GM12873 (cell line): Measurements from ENCODE around the gene TRIM6.

Experiments
- TF ChIP-seq, protein P1 (sequence below): IDR thresholded peaks from 2 replicates; pipeline ENCODE4 v1.5.1; 2012; ENCODE audit warnings: low read depth, mild to moderate bottlenecking, moderate library complexity, low read length, control low read depth; ENCODE audit not compliant: insufficient read depth; ENCODE audit errors: missing control alignments

TRIM6 gene

DNA sequence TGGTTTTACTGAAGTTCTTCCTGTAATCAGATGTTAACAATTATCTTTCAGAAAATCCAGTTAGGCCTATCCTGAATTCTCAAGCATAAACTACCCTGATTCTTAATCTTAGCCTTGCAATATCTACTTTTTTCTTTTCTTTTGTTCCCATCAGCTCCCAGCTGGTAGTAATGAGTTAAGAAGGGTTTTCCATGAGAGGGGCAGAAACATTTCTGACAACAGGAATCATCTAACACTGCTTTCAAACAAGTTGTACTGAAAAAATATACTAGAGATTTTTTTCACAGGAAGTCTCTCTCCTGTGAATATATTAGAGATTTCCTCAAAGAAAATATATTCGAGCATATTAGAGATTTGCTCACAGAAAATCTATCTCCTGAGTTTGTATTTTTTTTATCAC is 3.3 kb upstream of the TRIM6 start:
- TF ChIP-seq, protein P1, sequence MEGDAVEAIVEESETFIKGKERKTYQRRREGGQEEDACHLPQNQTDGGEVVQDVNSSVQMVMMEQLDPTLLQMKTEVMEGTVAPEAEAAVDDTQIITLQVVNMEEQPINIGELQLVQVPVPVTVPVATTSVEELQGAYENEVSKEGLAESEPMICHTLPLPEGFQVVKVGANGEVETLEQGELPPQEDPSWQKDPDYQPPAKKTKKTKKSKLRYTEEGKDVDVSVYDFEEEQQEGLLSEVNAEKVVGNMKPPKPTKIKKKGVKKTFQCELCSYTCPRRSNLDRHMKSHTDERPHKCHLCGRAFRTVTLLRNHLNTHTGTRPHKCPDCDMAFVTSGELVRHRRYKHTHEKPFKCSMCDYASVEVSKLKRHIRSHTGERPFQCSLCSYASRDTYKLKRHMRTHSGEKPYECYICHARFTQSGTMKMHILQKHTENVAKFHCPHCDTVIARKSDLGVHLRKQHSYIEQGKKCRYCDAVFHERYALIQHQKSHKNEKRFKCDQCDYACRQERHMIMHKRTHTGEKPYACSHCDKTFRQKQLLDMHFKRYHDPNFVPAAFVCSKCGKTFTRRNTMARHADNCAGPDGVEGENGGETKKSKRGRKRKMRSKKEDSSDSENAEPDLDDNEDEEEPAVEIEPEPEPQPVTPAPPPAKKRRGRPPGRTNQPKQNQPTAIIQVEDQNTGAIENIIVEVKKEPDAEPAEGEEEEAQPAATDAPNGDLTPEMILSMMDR = no peak

DNA sequence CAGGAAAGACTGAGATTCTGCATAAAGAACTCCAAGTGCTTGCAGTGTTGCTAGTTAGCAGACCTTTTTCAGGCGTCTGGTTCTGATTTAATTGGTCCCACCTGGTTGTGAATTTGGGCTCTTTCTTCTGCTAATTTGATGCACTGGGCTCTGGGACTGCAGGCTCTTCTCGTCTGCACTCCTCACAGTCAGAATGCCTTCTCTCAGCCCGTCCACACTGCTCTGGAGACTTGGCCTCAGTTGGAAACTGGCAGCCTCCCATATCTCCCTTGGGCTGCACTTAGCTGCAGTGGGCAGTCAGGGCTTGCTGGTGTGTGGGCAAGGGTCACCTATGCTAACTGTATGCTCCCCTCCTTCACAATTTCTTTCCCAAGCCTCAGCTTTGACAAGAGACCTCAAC is 1.5 kb downstream of the TRIM6 start:
- TF ChIP-seq, protein P1 = no peak

- TF ChIP-seq, protein P1 = peak; percentile 78
These were observed 4.0 kb downstream of the TRIM6 start for GRCh38 chr11:5600374-5600851.

DNA sequence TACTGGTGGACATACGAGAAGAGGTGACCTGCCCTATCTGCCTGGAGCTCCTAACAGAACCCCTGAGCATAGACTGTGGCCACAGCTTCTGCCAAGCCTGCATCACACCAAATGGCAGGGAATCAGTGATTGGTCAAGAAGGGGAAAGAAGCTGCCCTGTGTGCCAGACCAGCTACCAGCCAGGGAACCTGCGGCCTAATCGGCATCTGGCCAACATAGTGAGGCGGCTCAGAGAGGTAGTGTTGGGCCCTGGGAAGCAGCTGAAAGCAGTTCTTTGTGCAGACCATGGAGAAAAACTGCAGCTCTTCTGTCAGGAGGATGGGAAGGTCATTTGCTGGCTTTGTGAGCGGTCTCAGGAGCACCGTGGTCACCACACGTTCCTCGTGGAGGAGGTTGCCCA is 6.9 kb downstream of the TRIM6 start:
- TF ChIP-seq, protein P1 = no peak

GRCh38 chr11:5604896-5605295 is 8.5 kb downstream of the TRIM6 start:
- TF ChIP-seq, protein P1 = no peak

GRCh38 chr11:5605849-5606248 is 9.4 kb downstream of the TRIM6 start:
- TF ChIP-seq, protein P1 = peak; percentile 8

GRCh38 chr11:5608808-5609207 is 12.4 kb downstream of the TRIM6 start:
- TF ChIP-seq, protein P1 = no peak
